GM12878 (cell line): ENCODE data around the gene IFNGR2. TPM values are rescaled to one million over a fixed set of nuclear protein-coding genes. Genes with fewer than 3 reads are reported as not detected.

Source experiments
- ATAC-seq: fragments of 200-7000 bp; cut with Tn5 transposase; 3 replicates; pipeline ENCODE4 v1.9.1; 2020; ENCODE audit warnings: mild to moderate bottlenecking, moderate library complexity
- BruUV-seq: library from RNA; stranded (reverse); fragments of 400-500 nt; replicated peaks from 2 replicates; lab custom pipeline; 2021; lab: Mats Ljungman, UMichigan
- CTCF ChIA-PET: fragments of 300-600 bp; sonication (Branson Sonifier 250); formaldehyde crosslinking; extraction: SDS; loops from one replicate; lab custom pipeline; 2021; ENCODE audit warnings: inconsistent platforms; lab: Yijun Ruan, JAX
- POLR2A ChIA-PET: fragments of 350-600 bp; formaldehyde crosslinking; extraction: SDS; loops from one replicate; lab custom pipeline; 2021; ENCODE audit warnings: inconsistent platforms; lab: Charles Lee
- RAD21 ChIA-PET: fragments of 300-600 bp; sonication (Branson Sonifier 250); formaldehyde crosslinking; loops from one replicate; lab custom pipeline; 2023; ENCODE audit warnings: antibody characterized with exemption; ENCODE audit not compliant: unreplicated experiment; lab: Charles Lee
- SMC1A ChIA-PET: fragments of 300-600 bp; sonication (Branson Sonifier 250); formaldehyde crosslinking; loops from one replicate; lab custom pipeline; 2023; ENCODE audit not compliant: unreplicated experiment, uncharacterized antibody; lab: Charles Lee
- DNase-seq: peaks from one replicate; pipeline ENCODE4 v3.0.0-alpha.2; 2011; ENCODE audit warnings: low read depth, low spot score
- FAIRE-seq: peaks from 3 replicates; lab custom pipeline; 2011; peaks lifted over from hg19 to GRCh38; lab: Jason Lieb, UNC
- H2AFZ ChIP-seq: 2 replicates; pipeline ENCODE4 v1.6.0; 2011; ENCODE audit warnings: low read depth, low read length, control low read depth; ENCODE audit not compliant: control insufficient read depth
- H3K27ac ChIP-seq: 2 replicates; pipeline ENCODE4 v1.5.1; 2011; ENCODE audit warnings: control low read depth; ENCODE audit not compliant: control insufficient read depth, insufficient read depth
- H3K27me3 ChIP-seq, 2 experiments: replicated peaks in 1 of 2; 2 replicates each; pipeline versions ENCODE4 v1.6.0 to v1.6.1; 2011; ENCODE audit warnings: low read length in 1 of 2; ENCODE audit not compliant: control insufficient read depth in 2 of 2, insufficient read depth in 2 of 2
- H3K36me3 ChIP-seq, 2 experiments: 2 replicates each; pipeline ENCODE4 v1.5.1; 2011; ENCODE audit warnings: low read length in 1 of 2; ENCODE audit not compliant: control insufficient read depth in 2 of 2, insufficient read depth in 2 of 2
- H3K4me1 ChIP-seq: 2 replicates; pipeline ENCODE4 v1.6.1; 2011; ENCODE audit warnings: mild to moderate bottlenecking, low read length, moderate library complexity, mixed read lengths; ENCODE audit not compliant: control insufficient read depth, insufficient read depth
- H3K4me2 ChIP-seq: 2 replicates; pipeline ENCODE4 v1.6.0; 2011; ENCODE audit warnings: control low read depth; ENCODE audit not compliant: control insufficient read depth, insufficient read depth
- H3K4me3 ChIP-seq: fragments of 200-600 bp; sonication (generic); 2 replicates; pipeline ENCODE4 v1.5.1; 2016
- H3K79me2 ChIP-seq: 2 replicates; pipeline ENCODE4 v1.6.0; 2011; ENCODE audit warnings: low read length; ENCODE audit not compliant: control insufficient read depth, insufficient read depth
- H3K9ac ChIP-seq: 2 replicates; pipeline ENCODE4 v1.8.0; 2011; ENCODE audit warnings: low read length, control low read depth, mixed read lengths; ENCODE audit not compliant: control insufficient read depth, insufficient read depth
- H3K9me3 ChIP-seq: replicated peaks from 3 replicates; pipeline ENCODE4 v1.5.1; 2011; ENCODE audit warnings: mild to moderate bottlenecking, low read length; ENCODE audit not compliant: control insufficient read depth, insufficient read depth
- H4K20me1 ChIP-seq: 2 replicates; pipeline ENCODE4 v1.6.0; 2011; ENCODE audit not compliant: control insufficient read depth, insufficient read depth
- CBX3 ChIP-seq: fragments of 200-600 bp; sonication (generic); IDR thresholded peaks from 2 replicates; pipeline ENCODE4 v1.6.1; 2016; ENCODE audit warnings: low read depth, borderline replicate concordance
- ETV6 ChIP-seq, 2 experiments: fragments of 450-650 bp in 1 of 2; IDR thresholded peaks in 1 of 2; conservative IDR thresholded peaks in 1 of 2; 2 replicates each; pipeline ENCODE4 v1.6.1; 2014; ENCODE audit warnings: antibody characterized with exemption in 1 of 2, borderline replicate concordance in 1 of 2, low read depth in 1 of 2, mild to moderate bottlenecking in 1 of 2, moderate library complexity in 1 of 2
- KDM1A ChIP-seq: fragments of 200-600 bp; sonication (generic); IDR thresholded peaks from 2 replicates; pipeline ENCODE4 v1.6.1; 2016; ENCODE audit warnings: borderline replicate concordance
- MEF2A ChIP-seq: IDR thresholded peaks from 2 replicates; pipeline ENCODE4 v1.6.1; 2011; ENCODE audit warnings: low read depth, mild to moderate bottlenecking, low read length, moderate library complexity; ENCODE audit not compliant: insufficient read depth
- POLR2AphosphoS2 ChIP-seq: IDR thresholded peaks from 2 replicates; pipeline ENCODE4 v1.6.1; 2011; ENCODE audit warnings: low read depth, mild to moderate bottlenecking, low read length, improper control_type of control experiment, moderate library complexity
- RBBP5 ChIP-seq: fragments of 200-600 bp; sonication (generic); conservative IDR thresholded peaks from 2 replicates; pipeline ENCODE4 v1.6.1; 2016
- SUPT20H ChIP-seq: IDR thresholded peaks from 2 replicates; pipeline ENCODE4 v1.6.1; 2011; ENCODE audit warnings: low read depth, mild to moderate bottlenecking, low read length, moderate library complexity, borderline replicate concordance; ENCODE audit not compliant: control insufficient read depth
- WGBS: methylation state at CpG from one replicate; pipeline ENCODE4 v1.1.6; 2016; ENCODE audit warnings: low lambda C conversion rate; ENCODE audit not compliant: insufficient replicate concordance, insufficient coverage; ENCODE audit errors: missing lambda C conversion rate; 5-methylcytosine and 5-hydroxymethylcytosine counted together
- in situ Hi-C: fragments of 300-500 bp; cut with MboI; formaldehyde crosslinking; loops from 9 replicates; pipeline ENCODE4 v1.14.3; 2018; ENCODE audit warnings: mixed read lengths
- intact Hi-C: fragments of 100-400 bp; cut with micrococcal nuclease; formaldehyde crosslinking; loops from one replicate; pipeline ENCODE4 v1.14.2; 2022; ENCODE audit not compliant: unreplicated experiment
- polyA plus RNA-seq, 11 experiments: library from polyadenylated mRNA; depleted of rRNA in 4 of 11; unstranded in 6 of 11; stranded (reverse) in 5 of 11; fragments of >200 nt; fragmentation: Nextera tagmentation in 4 of 11; fragmentation: Illumina TruSeq in 1 of 11; extraction: Ambion mirVana in 4 of 11; extraction: Trizol in 1 of 11; gene quantifications; 1 replicate in 1 of 11; 2 replicates in 10 of 11; pipeline versions ENCODE4 v1.2.1 to v1.2.3, GENCODE V29; 2011 to 2016; ENCODE audit warnings: inconsistent platforms in 2 of 11, missing spikeins in 2 of 11, low read depth in 1 of 11
- total RNA-seq, 4 experiments: library from RNA; depleted of rRNA in 3 of 4; stranded (reverse); fragments of >200 nt in 3 of 4; fragmentation: Illumina TruSeq in 1 of 4; extraction: Trizol in 1 of 4; gene quantifications; 2 replicates each; pipeline versions ENCODE4 v1.2.1 to v1.2.3, GENCODE V29; 2013 to 2021
- TF ChIP-seq, protein P1 (sequence below): fragments of 450-650 bp; IDR thresholded peaks from 2 replicates; pipeline ENCODE4 v1.6.1; 2018; ENCODE audit warnings: borderline replicate concordance, mild to moderate bottlenecking; ENCODE audit not compliant: partially characterized antibody
- TF ChIP-seq, protein P2 (sequence below): IDR thresholded peaks from 2 replicates; pipeline ENCODE4 v1.6.1; 2011; ENCODE audit warnings: borderline replicate concordance, low read depth, mild to moderate bottlenecking, moderate library complexity, mixed read lengths, low read length; ENCODE audit not compliant: insufficient read depth; ENCODE audit errors: extremely low read length

IFNGR2 gene
- total and polyA plus RNA-seq, 10 of the 15 experiments (the other 5 are each of a cell fraction or from before 2014, with no cell fraction given) = 23.6 to 98.8 (median 77.0) TPM

DNA sequence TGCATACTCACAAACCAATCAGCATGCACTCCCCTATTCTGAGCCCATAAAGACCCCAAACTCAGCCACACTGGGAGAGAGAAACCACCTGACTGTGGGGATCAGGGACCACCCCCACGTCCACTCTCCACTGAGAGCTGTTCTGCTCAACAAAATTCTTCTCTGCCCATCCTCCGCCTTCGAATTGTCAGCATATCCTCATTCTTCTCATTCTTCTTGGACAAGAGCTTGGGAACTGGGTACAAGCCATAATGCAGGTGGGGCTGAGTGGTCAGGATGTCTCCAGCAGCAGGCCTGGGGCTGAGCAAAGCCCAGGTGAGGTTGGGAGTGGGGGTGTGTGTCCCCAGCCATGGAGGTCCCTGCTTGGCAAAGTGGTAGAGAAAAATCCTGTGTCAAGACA lies 34.6 kb upstream of the IFNGR2 start (continued):
- TF ChIP-seq RBBP5 (no peak), CBX3 (no peak)
- TF ChIP-seq, all 136 proteins: peak for 0

DNA sequence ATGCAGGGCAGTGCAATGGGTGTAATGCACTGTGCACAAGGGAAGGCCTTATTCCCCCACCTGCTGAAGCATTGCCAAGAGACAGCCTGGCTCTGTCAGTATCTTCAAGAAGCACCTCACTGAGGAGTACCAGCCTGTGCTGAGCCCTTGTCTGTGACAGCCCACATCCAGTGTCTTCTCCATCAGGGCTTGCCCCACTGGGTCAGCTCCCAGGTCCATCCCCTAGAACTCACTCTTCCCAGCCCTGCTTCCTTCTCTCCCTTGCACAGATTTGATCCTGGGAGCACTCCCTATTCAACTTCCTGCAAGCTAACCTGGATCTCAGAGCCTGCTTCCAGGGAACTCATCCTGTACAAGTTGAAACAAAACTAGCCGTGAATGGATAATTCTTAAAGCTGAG lies 33.6 kb upstream of the IFNGR2 start:
- RAD21 ChIA-PET = interaction anchor here (3.2 kb wide), 1 partner anchor 9 kb away, joined by 8 read pairs; no protein-coding TSS in a partner anchor
- SMC1A ChIA-PET = interaction anchor here (0.8 to 3.8 kb wide), 4 partner anchors 8 to 173 kb away, joined by 3 to 15 read pairs (median 4); no protein-coding TSS in a partner anchor
- WGBS = 54% methylated on average over 1 of the region's 1 CpG
- no peaks in the 10 kb centered on the region for H3K27me3 ChIP-seq
- H3K4me3 ChIP-seq = no peak overlapping the region
- H3K36me3 ChIP-seq = no peaks in the 10 kb centered on the region
- intact Hi-C loops = no loop called here
- FAIRE-seq = no peak
- BruUV-seq = no TSS peak
- TF ChIP-seq SUPT20H (no peak), MEF2A (no peak)
- TF ChIP-seq, all 136 proteins: peak for 0
- ChIA-PET POLR2A (interaction anchor here (0.5 kb wide), 1 partner anchor 762 kb away, joined by 3 read pairs; no protein-coding TSS in a partner anchor), CTCF (interaction anchor here (1.6 to 4.6 kb wide), 2 partner anchors 9 to 76 kb away, joined by 8 to 29 read pairs; no protein-coding TSS in a partner anchor)
- H2AFZ ChIP-seq = no peak overlapping the region
- H3K4me1 ChIP-seq = peaks cover 9% of the 10 kb centered on the region
- H3K27ac ChIP-seq = no peak overlapping the region
- no peaks in the 10 kb centered on the region for H4K20me1 ChIP-seq
- H3K79me2 ChIP-seq = no peaks in the 10 kb centered on the region
- no peak overlapping the region for H3K9ac ChIP-seq
- in situ Hi-C loops = no loop called here
- H3K9me3 ChIP-seq = peaks cover 24% of the 10 kb centered on the region
- no peak overlapping the region for H3K4me2 ChIP-seq
- no peak for ATAC-seq
- DNase-seq = no peak

DNA sequence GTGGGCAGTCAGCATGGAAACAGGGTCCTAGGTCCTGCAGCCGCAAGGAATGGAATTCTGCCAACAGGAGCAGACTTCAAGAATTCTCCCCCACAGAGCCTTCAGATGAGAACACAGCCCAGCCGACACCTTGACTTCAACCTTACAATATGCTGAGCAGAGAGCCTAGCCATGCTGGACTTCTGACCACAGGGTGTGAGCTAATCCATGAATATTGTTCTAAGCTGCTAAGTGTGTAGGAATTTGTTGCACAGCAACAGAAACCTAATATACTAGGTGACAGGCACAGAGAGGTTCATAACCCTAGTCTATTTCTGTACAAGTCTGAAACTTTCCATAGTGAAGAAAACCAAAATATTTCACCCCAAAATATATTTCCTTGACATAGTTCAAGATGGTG lies 32.9 kb upstream of the IFNGR2 start:
- no TSS peak for BruUV-seq
- Histone ChIP-seq H3K4me2 (no peak overlapping the region), H3K36me3 (no peaks in the 10 kb centered on the region), H3K79me2 (no peaks in the 10 kb centered on the region), H3K9ac (no peak overlapping the region), H3K27ac (no peak overlapping the region), H4K20me1 (no peaks in the 10 kb centered on the region), H3K9me3 (peaks cover 24% of the 10 kb centered on the region), H2AFZ (no peak overlapping the region), H3K27me3 (no peaks in the 10 kb centered on the region), H3K4me3 (no peak overlapping the region), H3K4me1 (peaks cover 14% of the 10 kb centered on the region)
- 90% methylated on average over 2 of the region's 2 CpGs for WGBS
- RAD21 ChIA-PET = interaction anchor here (1.0 to 3.2 kb wide), 2 partner anchors 10 to 45 kb away, joined by 3 to 8 read pairs; partner anchors contain the start of gene IFNAR1
- DNase-seq (no peak), FAIRE-seq (no peak), ATAC-seq (no peak)
- SMC1A ChIA-PET = interaction anchor here (0.8 to 3.8 kb wide), 3 partner anchors 9 to 38 kb away, joined by 3 to 15 read pairs (median 4); no protein-coding TSS in a partner anchor
- CTCF ChIA-PET = interaction anchor here (1.2 to 2.5 kb wide), 2 partner anchors 9 to 74 kb away, joined by 3 to 15 read pairs; no protein-coding TSS in a partner anchor
- POLR2A ChIA-PET = no interaction called here
- in situ Hi-C loops (no loop called here), intact Hi-C loops (no loop called here)
- TF ChIP-seq, protein P1, sequence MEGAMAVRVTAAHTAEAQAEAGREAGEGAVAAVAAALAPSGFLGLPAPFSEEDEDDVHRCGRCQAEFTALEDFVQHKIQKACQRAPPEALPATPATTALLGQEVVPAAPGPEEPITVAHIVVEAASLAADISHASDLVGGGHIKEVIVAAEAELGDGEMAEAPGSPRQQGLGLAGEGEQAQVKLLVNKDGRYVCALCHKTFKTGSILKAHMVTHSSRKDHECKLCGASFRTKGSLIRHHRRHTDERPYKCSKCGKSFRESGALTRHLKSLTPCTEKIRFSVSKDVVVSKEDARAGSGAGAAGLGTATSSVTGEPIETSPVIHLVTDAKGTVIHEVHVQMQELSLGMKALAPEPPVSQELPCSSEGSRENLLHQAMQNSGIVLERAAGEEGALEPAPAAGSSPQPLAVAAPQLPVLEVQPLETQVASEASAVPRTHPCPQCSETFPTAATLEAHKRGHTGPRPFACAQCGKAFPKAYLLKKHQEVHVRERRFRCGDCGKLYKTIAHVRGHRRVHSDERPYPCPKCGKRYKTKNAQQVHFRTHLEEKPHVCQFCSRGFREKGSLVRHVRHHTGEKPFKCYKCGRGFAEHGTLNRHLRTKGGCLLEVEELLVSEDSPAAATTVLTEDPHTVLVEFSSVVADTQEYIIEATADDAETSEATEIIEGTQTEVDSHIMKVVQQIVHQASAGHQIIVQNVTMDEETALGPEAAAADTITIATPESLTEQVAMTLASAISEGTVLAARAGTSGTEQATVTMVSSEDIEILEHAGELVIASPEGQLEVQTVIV = no peak
- TF ChIP-seq POLR2AphosphoS2 (no peak), KDM1A (no peak), MEF2A (no peak), ETV6 (conservative IDR thresholded peaks at IDR 0.05 in 1 of 2, IDR thresholded peaks at IDR 0.05 in 1 of 2; ENCODE audit: borderline replicate concordance in 1 of 2, low read depth in 1 of 2) (no peak)
- TF ChIP-seq, protein P2, sequence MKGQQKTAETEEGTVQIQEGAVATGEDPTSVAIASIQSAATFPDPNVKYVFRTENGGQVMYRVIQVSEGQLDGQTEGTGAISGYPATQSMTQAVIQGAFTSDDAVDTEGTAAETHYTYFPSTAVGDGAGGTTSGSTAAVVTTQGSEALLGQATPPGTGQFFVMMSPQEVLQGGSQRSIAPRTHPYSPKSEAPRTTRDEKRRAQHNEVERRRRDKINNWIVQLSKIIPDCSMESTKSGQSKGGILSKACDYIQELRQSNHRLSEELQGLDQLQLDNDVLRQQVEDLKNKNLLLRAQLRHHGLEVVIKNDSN = no peak
